MM.1S (cell line): ENCODE measurements around the gene PAFAH1B1.

Source experiments
- CTCF ChIP-seq: fragments of 300-600 bp; sonication (generic); IDR thresholded peaks from 2 replicates; pipeline ENCODE4 v1.5.1; 2016; ENCODE audit warnings: antibody characterized with exemption, low read length, mixed read lengths
- EZH2 ChIP-seq: fragments of 300-600 bp; sonication (generic); optimal IDR thresholded peaks from 2 replicates; pipeline ENCODE3; 2017; ENCODE audit warnings: low read depth, mild to moderate bottlenecking, antibody characterized with exemption, low read length, mixed read lengths
- EZH2phosphoT487 ChIP-seq: fragments of 300-600 bp; sonication (generic); IDR thresholded peaks from 2 replicates; pipeline ENCODE4 v1.6.1; 2018; ENCODE audit warnings: antibody characterized with exemption, low read length

GRCh38 chr17:2656283-2656682, 62.8 kb downstream of the PAFAH1B1 start:
- TF ChIP-seq CTCF, result no peak
- TF ChIP-seq EZH2, result no peak
- TF ChIP-seq EZH2phosphoT487, result no peak
